HL-60/S4 treated with retinoic acid at 250 ng/mL for 4 days and 3 days (cell line): Measurements from ENCODE around the gene HVCN1.

Experiments used
- in situ Hi-C: fragments of 300-500 bp; cut with MboI; formaldehyde crosslinking; loops from 2 replicates; pipeline ENCODE4 v1.7.0; 2022; ENCODE audit warnings: low sequenced_read_pairs

The HVCN1 gene

GRCh38 chr12:110699591-110700445, 10.9 kb upstream of the HVCN1 start:
- in situ Hi-C loops: loop anchor here (10.0 kb wide), 1 partner anchor 245 kb away; the partner anchor contains the start of gene ARPC3

DNA sequence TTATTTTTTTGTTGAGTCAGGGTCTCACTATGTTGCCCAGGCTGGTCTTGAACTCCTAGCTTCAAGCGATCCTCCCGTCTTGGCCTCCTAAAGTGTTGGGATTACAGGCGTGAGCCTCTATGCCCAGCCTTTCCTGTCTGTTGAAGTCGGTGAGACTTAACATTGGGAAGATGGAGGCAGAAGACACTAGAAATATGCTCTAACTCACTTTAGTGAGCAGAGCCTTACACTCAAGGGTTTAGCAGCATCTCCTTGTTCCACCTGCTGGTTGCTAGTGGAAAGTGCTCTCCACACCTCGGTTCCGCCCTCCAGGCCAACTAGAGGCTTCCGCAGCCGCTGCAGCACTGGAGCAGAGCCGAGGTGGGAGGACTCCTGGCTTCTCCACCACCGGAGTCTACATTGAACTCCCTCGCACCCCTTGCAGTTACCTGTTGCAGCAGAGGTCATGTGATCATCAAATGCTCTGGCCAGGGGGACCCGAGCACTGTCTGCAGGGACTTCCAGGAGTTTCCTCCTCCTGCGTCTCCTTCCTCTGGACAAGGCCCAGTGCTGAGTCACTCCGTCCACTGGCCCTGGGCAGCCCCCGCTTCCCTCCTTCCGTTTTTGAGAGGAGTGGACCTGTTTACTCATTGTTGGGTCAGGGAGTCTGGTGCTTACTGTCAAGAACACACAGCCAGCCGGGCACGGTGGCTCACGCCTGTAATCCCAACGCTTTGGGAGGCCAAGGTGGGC, 9.4 kb upstream of the HVCN1 start:
- in situ Hi-C loops: loop anchor here (10.0 kb wide), 1 partner anchor 244 kb away; the partner anchor contains the start of gene ARPC3

DNA sequence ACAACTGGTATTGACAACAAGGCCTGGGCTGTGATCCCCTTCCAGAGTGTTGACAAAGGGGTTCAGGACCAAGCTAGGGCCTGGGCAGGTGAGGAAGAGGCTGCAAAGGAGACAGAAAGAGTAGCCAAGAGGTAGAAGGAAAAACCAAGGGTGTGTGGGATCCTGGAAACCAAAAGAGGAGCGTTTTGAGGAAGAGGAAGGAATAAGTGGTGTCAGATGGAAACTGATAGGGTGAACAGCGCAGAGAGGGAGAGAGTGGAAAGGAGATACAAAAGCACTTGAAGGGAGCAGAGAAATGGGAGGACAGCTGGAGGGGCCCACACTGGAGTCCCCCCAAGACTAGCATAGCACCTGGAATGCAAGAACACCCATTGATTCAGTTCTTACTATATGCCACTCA, 8.3 kb upstream of the HVCN1 start:
- in situ Hi-C loops: loop anchor here (10.0 kb wide), 1 partner anchor 242 kb away; the partner anchor contains the start of gene ARPC3

DNA sequence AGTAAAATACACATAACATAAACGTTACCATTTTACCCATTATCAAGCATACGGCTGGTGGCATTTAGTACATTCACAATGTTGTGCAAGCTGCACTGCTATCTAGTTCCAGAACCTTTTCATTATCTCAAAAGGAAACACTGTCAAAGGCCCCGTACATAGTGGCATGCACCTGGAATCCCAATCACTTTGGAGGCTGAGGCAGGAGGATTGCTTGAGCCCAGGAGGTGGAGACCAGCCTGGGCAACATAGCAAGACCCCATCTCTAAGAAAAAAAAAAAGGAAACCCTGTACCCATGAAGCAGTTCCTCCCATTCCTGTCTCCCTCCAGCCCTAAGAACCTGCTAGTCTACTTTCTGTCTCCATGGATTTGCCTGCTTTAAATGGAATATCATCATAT, 7.4 kb upstream of the HVCN1 start:
- in situ Hi-C loops: loop anchor here (10.0 kb wide), 1 partner anchor 241 kb away; the partner anchor contains the start of gene ARPC3

- in situ Hi-C loops: loop anchor here (10.0 kb wide), 1 partner anchor 240 kb away; the partner anchor contains the start of gene ARPC3
Measured at GRCh38 chr12:110694330-110694901, 5.5 kb upstream of the HVCN1 start.

DNA sequence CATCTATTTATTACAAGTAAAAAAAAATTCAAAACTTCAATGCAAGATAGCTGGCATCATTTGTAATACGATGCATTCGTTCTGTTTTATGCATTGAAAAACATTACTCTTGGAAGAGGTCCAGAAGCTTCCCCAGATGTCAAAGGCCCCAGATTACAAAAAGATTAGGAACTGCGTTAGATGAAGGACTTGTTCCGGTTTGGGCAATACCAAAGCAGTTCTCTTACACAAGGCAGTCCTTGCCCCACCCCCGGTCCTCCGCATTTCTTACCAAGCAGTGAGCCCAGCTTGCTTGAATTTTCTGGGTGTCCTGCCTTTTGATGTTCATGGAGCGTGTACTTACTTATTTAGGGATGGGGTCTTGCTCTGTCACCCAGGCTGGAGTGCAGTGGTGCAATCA, 4.8 kb upstream of the HVCN1 start:
- in situ Hi-C loops: loop anchor here (10.0 kb wide), 1 partner anchor 239 kb away; the partner anchor contains the start of gene ARPC3

DNA sequence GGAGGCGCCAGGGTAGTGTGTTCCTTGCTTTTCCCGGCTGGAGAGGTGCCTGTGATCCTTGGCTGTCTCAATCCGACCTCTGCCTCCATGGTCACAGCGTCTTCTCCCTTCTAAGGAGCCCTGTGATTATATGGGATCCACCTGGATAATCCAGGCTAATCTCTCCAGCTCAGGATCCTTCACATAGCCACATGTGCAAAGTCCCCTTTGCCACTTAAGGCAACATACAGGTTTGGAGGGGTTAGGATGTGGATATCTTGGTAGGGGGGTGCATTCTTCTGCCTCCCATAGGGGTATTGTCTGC, 1.2 kb upstream of the HVCN1 start:
- in situ Hi-C loops: loop anchor here (10.0 kb wide), 1 partner anchor 235 kb away; the partner anchor contains the start of gene ARPC3

DNA sequence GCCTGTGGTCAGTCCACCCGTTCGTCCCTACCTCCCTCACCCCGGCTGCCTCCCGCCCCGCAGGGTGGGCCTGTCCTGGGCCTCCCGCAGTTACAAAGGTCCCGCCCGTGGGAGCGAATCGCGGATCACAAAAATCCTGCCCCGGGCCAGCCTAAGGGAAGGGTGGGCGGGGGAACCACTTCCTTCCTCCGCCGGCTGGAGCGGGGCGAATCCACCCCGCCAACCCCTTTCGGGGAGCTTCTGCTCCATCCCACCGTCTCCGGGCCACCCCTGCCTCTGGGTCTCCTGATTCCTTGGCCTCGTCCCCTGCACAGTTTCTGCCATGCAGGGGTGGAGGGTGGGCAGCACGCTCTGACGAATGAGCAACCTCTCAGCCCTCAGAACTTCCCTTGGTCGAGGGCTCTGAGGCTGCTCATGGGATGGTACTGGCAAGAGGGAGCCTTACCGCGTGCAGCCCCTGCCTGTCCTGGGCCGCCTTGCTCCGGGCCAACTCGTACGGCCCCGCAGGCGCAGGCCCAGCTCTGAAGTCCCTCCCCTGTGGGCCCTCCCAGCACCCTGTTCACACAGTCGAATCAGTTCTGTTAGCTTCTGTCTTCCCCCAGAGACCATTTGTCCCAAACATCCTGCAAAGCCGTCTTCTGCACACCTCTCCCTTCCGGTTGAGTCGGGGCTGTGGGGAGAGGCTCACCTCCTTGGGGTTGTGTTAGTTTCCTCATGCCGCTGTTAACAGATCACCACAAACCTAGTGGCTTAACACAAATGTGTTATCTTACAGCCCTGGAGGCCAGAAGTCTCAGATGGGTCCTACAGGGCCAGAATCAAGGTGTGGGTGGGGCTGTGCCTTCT, 589 bp upstream of the HVCN1 start:
- in situ Hi-C loops: loop anchor here (10.0 kb wide), 1 partner anchor 235 kb away; the partner anchor contains the start of gene ARPC3

GRCh38 chr12:110687396-110688169, 1.3 kb downstream of the HVCN1 start:
- in situ Hi-C loops: no loop called here

- in situ Hi-C loops: no loop called here
Measured at GRCh38 chr12:110686294-110686903, 2.5 kb downstream of the HVCN1 start.

- in situ Hi-C loops: no loop called here
Measured at GRCh38 chr12:110684312-110684836, 4.5 kb downstream of the HVCN1 start.

GRCh38 chr12:110683888-110684287, 5.0 kb downstream of the HVCN1 start:
- in situ Hi-C loops: no loop called here

DNA sequence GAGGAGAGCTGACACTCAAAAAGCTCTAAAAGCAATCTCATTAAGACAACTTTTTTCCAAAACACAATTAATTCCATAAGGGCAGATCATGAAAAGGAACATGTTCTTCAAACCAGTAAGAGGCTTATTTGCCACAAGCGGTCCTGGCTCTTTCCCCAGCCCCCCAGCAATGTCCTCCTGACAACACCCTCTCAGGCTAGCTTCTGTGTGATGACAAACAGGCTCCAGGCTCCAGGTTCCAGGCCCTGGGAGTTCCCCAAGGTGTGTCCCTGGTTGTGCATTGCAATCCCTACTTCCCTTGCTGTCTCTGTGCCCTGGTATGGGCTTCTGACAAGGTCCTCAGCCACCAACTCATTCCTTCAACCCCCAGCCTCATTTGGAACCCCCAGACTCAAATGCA, 8.9 kb downstream of the HVCN1 start:
- in situ Hi-C loops: no loop called here

DNA sequence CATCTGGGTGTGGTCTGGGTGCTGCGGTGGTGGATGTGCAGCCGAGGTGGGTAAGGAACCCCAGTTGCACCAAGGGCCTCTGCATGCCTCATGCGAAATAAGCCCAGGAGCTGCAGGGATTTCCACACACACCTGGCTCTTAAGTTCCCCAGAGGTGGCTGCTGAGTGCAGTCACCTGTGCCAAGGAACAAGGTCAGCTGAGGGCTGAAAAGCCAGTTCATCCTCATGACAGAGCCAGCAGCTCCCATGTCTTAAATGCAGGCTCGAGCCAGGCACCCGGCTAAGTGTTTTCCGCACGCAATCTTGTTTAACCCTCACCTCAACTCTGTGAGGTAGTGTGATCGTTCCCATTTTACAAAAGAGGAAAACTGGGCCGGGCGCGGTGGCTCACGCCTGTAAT, 9.7 kb downstream of the HVCN1 start:
- in situ Hi-C loops: no loop called here

- in situ Hi-C loops: no loop called here
Measured at GRCh38 chr12:110677982-110678381, 10.9 kb downstream of the HVCN1 start.

DNA sequence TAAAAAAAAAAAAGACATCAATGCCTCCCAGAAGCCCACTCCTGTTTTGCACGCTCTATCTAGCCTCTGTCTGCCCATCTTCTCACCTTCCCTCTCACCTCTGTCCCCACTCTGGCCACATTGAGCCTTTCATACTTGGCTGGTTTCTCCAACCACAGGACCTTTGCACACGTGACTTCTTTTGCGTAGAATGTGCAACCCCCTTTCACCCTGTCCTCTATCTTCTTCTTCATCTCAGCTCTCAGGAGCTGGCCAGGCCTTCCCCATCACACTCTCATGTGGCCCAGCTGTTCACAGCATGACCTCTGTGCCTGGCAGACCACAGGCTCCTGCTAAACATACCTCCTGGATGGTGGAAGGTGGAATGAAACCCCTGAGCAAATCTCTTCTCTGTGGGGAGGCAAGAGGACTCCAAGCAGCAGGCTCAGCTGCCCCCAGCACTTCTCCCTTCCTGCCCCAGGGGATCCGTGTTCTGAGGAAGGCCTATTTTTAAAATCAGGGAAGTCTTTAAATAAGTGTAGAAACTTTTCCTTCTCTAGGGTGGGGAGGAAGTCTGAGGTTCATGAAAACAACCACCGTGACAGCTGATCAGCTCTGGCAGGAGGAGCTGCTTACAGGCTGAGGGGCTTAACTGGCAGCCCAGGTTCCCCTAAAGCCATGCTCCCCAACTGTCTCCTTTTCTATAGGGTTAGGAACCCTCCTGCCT, 11.6 kb downstream of the HVCN1 start:
- in situ Hi-C loops: no loop called here

DNA sequence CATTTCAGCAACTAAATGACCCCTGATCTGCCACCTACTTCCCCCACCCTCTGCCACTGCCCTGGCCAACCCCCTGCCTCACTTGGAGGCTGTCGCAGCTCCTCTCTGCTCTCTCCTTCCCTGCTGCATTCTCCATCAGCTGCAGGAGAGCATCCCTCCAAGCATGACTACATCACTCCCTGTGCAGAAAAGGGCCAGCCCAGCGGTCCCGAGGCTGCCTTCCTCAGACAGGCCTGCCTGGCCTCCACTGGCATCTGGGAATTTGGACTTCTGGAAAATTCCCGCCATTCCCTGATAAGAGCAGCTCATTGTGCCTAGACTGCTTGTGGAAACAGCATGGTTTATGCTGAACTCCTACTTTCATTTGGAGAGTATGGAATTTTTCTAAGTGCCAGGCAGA, 12.7 kb downstream of the HVCN1 start:
- in situ Hi-C loops: no loop called here

DNA sequence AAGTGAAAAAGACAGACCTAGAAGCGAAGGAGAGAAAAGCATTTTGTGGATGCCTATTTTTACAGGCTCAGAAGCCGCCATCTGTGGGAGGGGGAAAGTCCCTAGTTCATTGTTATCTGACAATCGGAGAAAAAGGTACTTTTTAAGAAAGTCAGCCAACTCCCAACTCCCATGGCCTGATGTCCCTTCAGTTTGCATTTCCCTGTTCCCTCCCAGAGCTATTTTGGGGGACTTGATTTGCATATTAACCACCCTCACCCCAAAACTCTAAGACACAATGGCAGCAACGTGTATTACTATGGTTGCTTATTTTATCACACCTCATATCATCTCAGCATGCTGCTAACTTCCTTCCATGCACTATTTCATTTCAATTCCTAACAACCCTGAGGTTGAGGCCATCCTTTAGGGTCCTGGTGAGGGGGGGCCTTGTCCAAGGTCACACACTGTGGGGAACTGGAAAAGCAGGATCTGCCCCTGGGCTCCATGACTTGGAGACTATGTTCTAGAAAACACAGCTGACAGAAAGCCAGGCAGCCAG, 18.7 kb downstream of the HVCN1 start:
- in situ Hi-C loops: no loop called here
